Measurements from ENCODE around the gene GMPS.

Gene GMPS

DNA sequence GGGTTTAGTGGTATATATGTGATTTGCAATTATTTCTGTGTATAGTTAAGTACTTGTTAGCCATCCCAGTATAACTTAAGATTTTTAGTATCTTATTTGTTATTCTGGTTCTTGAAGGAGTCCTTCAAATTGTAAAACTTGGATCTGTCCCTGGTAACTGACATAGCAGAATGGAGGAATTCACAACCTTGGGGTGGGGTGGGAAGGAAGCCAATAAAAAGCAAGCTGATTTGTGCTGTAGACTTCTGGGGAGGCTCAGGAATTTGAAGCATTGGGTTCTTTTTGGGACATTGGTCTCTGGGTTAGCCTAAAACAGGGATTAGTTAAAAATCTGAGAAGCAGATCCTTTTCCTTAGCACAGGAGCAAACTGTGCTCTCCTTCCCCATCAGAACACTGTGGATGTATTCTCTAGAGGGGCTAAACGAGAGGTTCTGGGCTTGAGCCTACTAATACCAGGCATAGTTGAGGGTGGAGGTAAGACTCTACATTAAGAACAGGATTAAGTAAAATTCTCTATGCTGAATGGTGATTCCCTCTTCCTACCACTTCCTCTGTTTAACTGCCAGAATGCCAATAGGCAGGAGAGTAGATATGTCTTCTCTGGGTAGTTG lies 42.2 kb downstream of the GMPS start:
- Mint-ChIP-seq H3K4me1 (no peaks in the 10 kb centered on the region), H3K27me3 (ENCODE audit: low read depth) (no peaks in the 10 kb centered on the region), H3K36me3 (ENCODE audit: low read depth) (peaks cover 85% of the 10 kb centered on the region), H3K9me3 (no peaks in the 10 kb centered on the region), H3K27ac (no peak overlapping the region), H3K4me3 (no peak overlapping the region)
- TF ChIP-seq, protein P1, sequence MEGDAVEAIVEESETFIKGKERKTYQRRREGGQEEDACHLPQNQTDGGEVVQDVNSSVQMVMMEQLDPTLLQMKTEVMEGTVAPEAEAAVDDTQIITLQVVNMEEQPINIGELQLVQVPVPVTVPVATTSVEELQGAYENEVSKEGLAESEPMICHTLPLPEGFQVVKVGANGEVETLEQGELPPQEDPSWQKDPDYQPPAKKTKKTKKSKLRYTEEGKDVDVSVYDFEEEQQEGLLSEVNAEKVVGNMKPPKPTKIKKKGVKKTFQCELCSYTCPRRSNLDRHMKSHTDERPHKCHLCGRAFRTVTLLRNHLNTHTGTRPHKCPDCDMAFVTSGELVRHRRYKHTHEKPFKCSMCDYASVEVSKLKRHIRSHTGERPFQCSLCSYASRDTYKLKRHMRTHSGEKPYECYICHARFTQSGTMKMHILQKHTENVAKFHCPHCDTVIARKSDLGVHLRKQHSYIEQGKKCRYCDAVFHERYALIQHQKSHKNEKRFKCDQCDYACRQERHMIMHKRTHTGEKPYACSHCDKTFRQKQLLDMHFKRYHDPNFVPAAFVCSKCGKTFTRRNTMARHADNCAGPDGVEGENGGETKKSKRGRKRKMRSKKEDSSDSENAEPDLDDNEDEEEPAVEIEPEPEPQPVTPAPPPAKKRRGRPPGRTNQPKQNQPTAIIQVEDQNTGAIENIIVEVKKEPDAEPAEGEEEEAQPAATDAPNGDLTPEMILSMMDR (IDR thresholded peaks at IDR 0.05; ENCODE audit: unreplicated experiment in 3 of 3), result no peak

DNA sequence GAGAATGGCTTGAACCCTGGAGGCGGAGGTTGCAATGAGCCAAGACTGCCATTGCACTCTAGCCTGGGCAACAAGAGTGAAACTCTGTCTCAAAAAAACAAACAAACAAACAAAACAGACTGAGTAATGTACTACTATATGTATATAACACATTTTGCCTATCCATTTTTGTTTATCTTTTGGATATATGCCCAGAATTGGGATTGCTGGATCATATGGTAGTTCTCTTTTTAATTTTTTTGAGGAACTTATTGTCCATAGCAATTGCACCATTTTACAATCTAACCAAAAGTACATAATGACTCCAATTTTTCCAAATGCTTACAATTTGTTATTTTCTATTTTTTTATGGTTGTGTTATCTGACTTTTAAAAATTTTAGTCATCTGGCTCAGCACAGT lies 47.3 kb downstream of the GMPS start:
- H3K4me1 Mint-ChIP-seq, result no peaks in the 10 kb centered on the region

DNA sequence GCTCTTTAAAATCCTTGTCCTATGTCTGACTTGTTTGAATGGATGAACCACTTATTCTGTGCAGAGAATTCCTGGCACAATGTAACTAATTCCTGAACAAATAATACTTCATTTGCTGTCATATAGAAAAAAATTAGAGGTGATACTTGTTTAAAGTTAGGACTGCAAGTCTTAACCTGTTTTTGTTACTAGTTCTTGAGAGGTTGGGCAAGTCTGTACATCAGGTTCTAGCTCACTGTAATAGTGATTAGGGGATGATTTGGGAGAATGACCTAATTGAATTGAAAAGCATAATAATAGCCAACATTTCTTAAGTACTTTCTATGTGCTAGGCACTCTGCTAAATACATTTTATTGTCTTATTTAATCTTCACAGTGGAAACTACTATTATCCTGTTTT lies 49.3 kb downstream of the GMPS start:
- no peaks in the 10 kb centered on the region for H3K9me3 Mint-ChIP-seq
- peaks cover 58% of the 10 kb centered on the region for H3K36me3 Mint-ChIP-seq (ENCODE audit: low read depth)
- no peak overlapping the region for H3K4me3 Mint-ChIP-seq
- TF ChIP-seq, protein P1 (IDR thresholded peaks at IDR 0.05; ENCODE audit: unreplicated experiment in 3 of 3), result no peak
- no peaks in the 10 kb centered on the region for H3K27me3 Mint-ChIP-seq (ENCODE audit: low read depth)
- no peaks in the 10 kb centered on the region for H3K4me1 Mint-ChIP-seq
- no peak overlapping the region for H3K27ac Mint-ChIP-seq

More for the DNA sequence above, 47.3 kb downstream of the GMPS start:
- TF ChIP-seq, protein P1 (IDR thresholded peaks at IDR 0.05; ENCODE audit: unreplicated experiment in 3 of 3), result no peak
- Mint-ChIP-seq H3K27ac (no peak overlapping the region), H3K4me3 (no peak overlapping the region), H3K27me3 (ENCODE audit: low read depth) (no peaks in the 10 kb centered on the region), H3K9me3 (no peaks in the 10 kb centered on the region), H3K36me3 (ENCODE audit: low read depth) (peaks cover 58% of the 10 kb centered on the region)

DNA sequence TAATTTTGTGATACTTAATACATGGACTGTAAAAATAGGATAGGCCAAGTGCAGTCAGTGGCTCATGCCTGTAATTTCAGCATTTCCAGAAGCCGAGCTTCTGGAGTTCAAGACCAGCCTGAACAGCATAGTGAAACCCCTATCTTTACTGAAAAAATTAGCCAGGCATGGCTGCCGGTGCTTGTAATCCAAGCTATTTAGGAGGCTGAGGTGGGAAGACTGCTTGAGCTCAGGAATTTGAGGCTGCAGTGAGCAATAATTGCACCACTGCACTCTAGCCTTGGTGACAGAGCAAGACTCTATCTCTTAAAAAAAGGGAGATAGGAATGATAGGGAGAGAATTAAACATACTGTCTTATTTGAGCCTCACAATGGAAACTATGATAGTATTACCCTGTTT lies 51.0 kb downstream of the GMPS start:
- no peaks in the 10 kb centered on the region for H3K4me1 Mint-ChIP-seq
- no peaks in the 10 kb centered on the region for H3K27me3 Mint-ChIP-seq (ENCODE audit: low read depth)
- no peak overlapping the region for H3K4me3 Mint-ChIP-seq
- H3K36me3 Mint-ChIP-seq (ENCODE audit: low read depth), result peaks cover 59% of the 10 kb centered on the region
- TF ChIP-seq, protein P1 (IDR thresholded peaks at IDR 0.05; ENCODE audit: unreplicated experiment in 3 of 3), result no peak
- no peaks in the 10 kb centered on the region for H3K9me3 Mint-ChIP-seq
- H3K27ac Mint-ChIP-seq, result no peak overlapping the region

DNA sequence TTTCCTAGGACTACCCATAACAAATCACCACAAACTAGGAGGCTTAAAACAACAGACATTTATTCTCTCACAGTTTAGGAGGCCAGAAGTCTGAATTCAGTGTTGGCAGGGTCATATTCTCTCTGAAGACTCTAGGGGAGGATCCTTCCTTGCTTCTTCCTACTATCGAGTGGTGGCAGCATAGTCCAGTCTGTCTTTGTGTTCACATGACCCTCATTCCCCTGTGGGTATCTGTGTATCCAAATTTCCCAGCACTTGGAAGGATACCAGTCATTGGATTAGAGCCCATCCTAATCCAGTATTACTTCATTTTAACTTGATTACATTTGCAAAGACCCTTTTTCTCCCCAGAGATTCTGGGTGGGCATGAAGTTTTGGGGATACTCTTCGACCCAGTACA lies 63.8 kb downstream of the GMPS start:
- Mint-ChIP-seq H3K4me3 (no peak overlapping the region), H3K9me3 (no peaks in the 10 kb centered on the region), H3K27ac (peak overlapping the region in 2 of 3 experiments; percentile 13 to 55), H3K36me3 (ENCODE audit: low read depth) (peaks cover 67% of the 10 kb centered on the region), H3K4me1 (no peaks in the 10 kb centered on the region), H3K27me3 (ENCODE audit: low read depth) (no peaks in the 10 kb centered on the region)
- TF ChIP-seq, protein P1 (IDR thresholded peaks at IDR 0.05; ENCODE audit: unreplicated experiment in 3 of 3), result no peak

DNA sequence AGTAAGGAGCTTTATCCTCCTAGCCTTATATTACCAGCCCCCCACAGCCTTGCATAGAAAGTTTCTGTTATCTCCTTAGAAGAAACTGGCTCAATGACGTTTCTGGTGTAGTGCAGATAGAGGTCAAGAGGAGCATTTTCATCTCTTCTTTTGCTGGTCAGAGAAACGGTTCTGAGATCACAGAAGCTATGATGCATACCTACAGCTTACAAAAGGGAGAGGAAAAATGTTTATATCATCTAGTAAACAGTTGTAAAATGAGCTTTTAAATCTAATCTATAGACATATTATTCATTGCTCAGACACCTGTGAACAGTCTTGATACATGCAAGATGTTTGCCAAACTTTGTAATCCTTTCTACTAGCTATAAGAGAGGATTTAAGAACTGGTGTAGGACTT lies 68.0 kb downstream of the GMPS start:
- H3K27me3 Mint-ChIP-seq (ENCODE audit: low read depth), result no peaks in the 10 kb centered on the region
- H3K27ac Mint-ChIP-seq, result no peak overlapping the region
- peaks cover 7% of the 10 kb centered on the region for H3K4me1 Mint-ChIP-seq
- no peak overlapping the region for H3K4me3 Mint-ChIP-seq
- TF ChIP-seq, protein P1 (IDR thresholded peaks at IDR 0.05; ENCODE audit: unreplicated experiment in 3 of 3), result no peak
- H3K36me3 Mint-ChIP-seq (ENCODE audit: low read depth), result peaks cover 70% of the 10 kb centered on the region
- no peaks in the 10 kb centered on the region for H3K9me3 Mint-ChIP-seq

Data from nephron (organoid).